Natural killer cell (primary cell): Measurements from ENCODE around the gene COL15A1. TPM values are rescaled to one million over a fixed set of nuclear protein-coding genes. Genes with fewer than 3 reads are reported as not detected.

Experiments used
- ATAC-seq, 3 donors: fragments of 150-1000 bp in 2 of 3; fragments of 200-7000 bp in 1 of 3; cut with Tn5 transposase; 1 replicate in 1 of 3; 2 replicates in 2 of 3; pipeline ENCODE4 v1.10.0; 2021; ENCODE audit warnings: mild to moderate bottlenecking in 2 of 3, moderate library complexity in 2 of 3
- DNase-seq, 2 donors: peaks; one replicate each; pipeline versions ENCODE4 v3.0.0 to v3.0.0-alpha.2; 2013 to 2021; ENCODE audit warnings: mixed read lengths in 1 of 2
- H3K27ac ChIP-seq: one replicate; pipeline ENCODE4 v1.5.1; 2013; ENCODE audit warnings: mild to moderate bottlenecking, low read length
- H3K27me3 ChIP-seq: one replicate; pipeline ENCODE4 v1.6.1; 2013; ENCODE audit warnings: low read length; ENCODE audit not compliant: control insufficient read depth, insufficient read depth
- H3K36me3 ChIP-seq: one replicate; pipeline ENCODE4 v1.6.1; 2013; ENCODE audit warnings: low read length; ENCODE audit not compliant: control insufficient read depth, insufficient read depth
- H3K4me1 ChIP-seq: one replicate; pipeline ENCODE4 v1.6.1; 2013; ENCODE audit warnings: low read length; ENCODE audit not compliant: control insufficient read depth, insufficient read depth
- H3K4me3 ChIP-seq: one replicate; pipeline ENCODE4 v1.5.1; 2013; ENCODE audit warnings: low read length
- H3K9me3 ChIP-seq: one replicate; pipeline ENCODE4 v1.6.1; 2013; ENCODE audit warnings: low read length; ENCODE audit not compliant: control insufficient read depth, insufficient read depth
- H3K27ac Mint-ChIP-seq, 2 donors: one replicate each; pipeline ENCODE4 v1.8.0; 2022; ENCODE audit warnings: mild to moderate bottlenecking in 2 of 2, mixed read lengths in 2 of 2, moderate library complexity in 1 of 2
- H3K27me3 Mint-ChIP-seq, 2 donors: one replicate each; pipeline ENCODE4 v1.8.0; 2022; ENCODE audit warnings: low read depth in 2 of 2, mixed read lengths in 2 of 2
- H3K36me3 Mint-ChIP-seq: one replicate; pipeline ENCODE4 v1.8.0; 2022; ENCODE audit warnings: mixed read lengths
- H3K4me1 Mint-ChIP-seq, 2 donors: one replicate each; pipeline ENCODE4 v1.8.0; 2022; ENCODE audit warnings: mixed read lengths in 2 of 2
- H3K4me3 Mint-ChIP-seq: one replicate; pipeline ENCODE4 v1.8.0; 2022; ENCODE audit warnings: mild to moderate bottlenecking, moderate library complexity, mixed read lengths
- H3K9me3 Mint-ChIP-seq, 2 donors: one replicate each; pipeline ENCODE4 v1.8.0; 2022; ENCODE audit warnings: mixed read lengths in 2 of 2
- WGBS: methylation state at CpG from one replicate; pipeline ENCODE4 v1.1.7; 2013; ENCODE audit warnings: missing lambda C conversion rate; ENCODE audit not compliant: insufficient coverage; 5-methylcytosine and 5-hydroxymethylcytosine counted together
- intact Hi-C: fragments of 100-400 bp; cut with micrococcal nuclease; formaldehyde crosslinking; loops from one replicate; pipeline ENCODE4 v1.14.2; 2022
- total RNA-seq, 4 donors: library from RNA; stranded (reverse); fragments of 120-200 nt in 1 of 4; gene quantifications; one replicate each; pipeline versions ENCODE4 v1.2.3 to v1.2.4, GENCODE V29; 2013 to 2022
- TF ChIP-seq, protein P1 (sequence below): fragments of 200-600 bp; IDR thresholded peaks from one replicate; pipeline ENCODE4 v1.8.0; 2022; ENCODE audit warnings: antibody characterized with exemption

COL15A1 gene
- total RNA-seq, 3 donors from 2014 or later (not counting 1 experiment from before 2014, with no cell fraction given): 0.18 to 0.82 (median 0.19) TPM

DNA sequence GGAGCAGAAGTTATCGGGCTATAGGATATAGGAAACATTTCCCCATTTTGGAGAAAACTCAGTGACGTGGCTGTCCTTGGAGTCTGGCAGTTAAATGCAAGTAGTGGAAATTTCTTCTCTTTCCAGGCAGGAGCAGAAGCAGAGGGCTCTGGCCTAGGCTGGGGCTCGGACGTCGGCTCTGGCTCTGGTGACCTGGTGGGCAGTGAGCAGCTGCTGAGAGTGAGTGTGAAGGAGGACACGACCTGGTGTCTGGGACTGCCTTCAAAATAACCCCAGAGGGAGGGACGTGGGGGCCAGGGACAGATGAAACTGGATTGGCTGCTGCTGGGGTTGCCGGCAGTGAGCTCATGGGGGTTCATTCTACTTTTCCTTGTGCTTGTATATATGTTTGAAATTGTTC lies 79.5 kb downstream of the COL15A1 start:
- Mint-ChIP-seq H3K27ac (no peak overlapping the region), H3K4me3 (no peak overlapping the region), H3K36me3 (no peaks in the 10 kb centered on the region), H3K9me3 (no peaks in the 10 kb centered on the region), H3K27me3 (peaks cover 0 to 7% of the 10 kb centered on the region in 2 donors), H3K4me1 (peaks cover 31 to 46% of the 10 kb centered on the region in 2 donors)
- H3K27me3 ChIP-seq: no peaks in the 10 kb centered on the region
- H3K4me3 ChIP-seq: no peak overlapping the region
- no peaks in the 10 kb centered on the region for H3K36me3 ChIP-seq
- H3K9me3 ChIP-seq: no peaks in the 10 kb centered on the region
- ATAC-seq (no peak), DNase-seq (no peak)
- TF ChIP-seq, protein P1, sequence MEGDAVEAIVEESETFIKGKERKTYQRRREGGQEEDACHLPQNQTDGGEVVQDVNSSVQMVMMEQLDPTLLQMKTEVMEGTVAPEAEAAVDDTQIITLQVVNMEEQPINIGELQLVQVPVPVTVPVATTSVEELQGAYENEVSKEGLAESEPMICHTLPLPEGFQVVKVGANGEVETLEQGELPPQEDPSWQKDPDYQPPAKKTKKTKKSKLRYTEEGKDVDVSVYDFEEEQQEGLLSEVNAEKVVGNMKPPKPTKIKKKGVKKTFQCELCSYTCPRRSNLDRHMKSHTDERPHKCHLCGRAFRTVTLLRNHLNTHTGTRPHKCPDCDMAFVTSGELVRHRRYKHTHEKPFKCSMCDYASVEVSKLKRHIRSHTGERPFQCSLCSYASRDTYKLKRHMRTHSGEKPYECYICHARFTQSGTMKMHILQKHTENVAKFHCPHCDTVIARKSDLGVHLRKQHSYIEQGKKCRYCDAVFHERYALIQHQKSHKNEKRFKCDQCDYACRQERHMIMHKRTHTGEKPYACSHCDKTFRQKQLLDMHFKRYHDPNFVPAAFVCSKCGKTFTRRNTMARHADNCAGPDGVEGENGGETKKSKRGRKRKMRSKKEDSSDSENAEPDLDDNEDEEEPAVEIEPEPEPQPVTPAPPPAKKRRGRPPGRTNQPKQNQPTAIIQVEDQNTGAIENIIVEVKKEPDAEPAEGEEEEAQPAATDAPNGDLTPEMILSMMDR: no peak
- 92% methylated on average over 8 of the region's 8 CpGs for WGBS
- peaks cover 6% of the 10 kb centered on the region for H3K4me1 ChIP-seq
- H3K27ac ChIP-seq: no peak overlapping the region
- intact Hi-C loops: no loop called here

DNA sequence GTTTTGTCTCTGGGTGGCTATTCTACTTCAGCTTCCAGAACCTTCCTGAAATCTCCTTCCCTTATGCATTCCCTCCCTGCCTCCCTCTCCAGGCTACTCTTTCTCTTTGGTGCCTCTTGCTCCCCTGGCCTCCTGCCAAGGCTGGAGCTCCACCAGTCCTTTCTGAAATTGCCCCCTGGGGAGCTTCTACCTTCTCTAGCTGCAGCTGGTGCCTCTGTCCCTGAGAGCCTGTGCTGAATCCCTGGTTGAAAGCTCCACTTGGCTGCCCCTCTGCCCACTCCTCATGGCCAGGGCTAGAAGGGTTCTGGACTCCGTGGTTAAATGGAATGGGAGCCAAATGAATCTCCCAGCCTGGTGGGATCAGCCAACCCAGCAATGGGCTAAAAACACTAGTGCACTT lies 80.1 kb downstream of the COL15A1 start:
- Histone ChIP-seq H3K4me3 (no peak overlapping the region), H3K4me1 (peaks cover 5% of the 10 kb centered on the region), H3K36me3 (no peaks in the 10 kb centered on the region), H3K9me3 (no peaks in the 10 kb centered on the region), H3K27ac (no peak overlapping the region), H3K27me3 (no peaks in the 10 kb centered on the region)
- Mint-ChIP-seq H3K4me1 (peaks cover 25 to 40% of the 10 kb centered on the region in 2 donors), H3K27me3 (peaks cover 0 to 7% of the 10 kb centered on the region in 2 donors), H3K9me3 (no peaks in the 10 kb centered on the region), H3K27ac (no peak overlapping the region), H3K4me3 (no peak overlapping the region), H3K36me3 (no peaks in the 10 kb centered on the region)
- intact Hi-C loops: no loop called here
- no peak for ATAC-seq
- 74% methylated on average over 1 of the region's 1 CpG for WGBS
- TF ChIP-seq, protein P1: no peak
- DNase-seq: no peak

DNA sequence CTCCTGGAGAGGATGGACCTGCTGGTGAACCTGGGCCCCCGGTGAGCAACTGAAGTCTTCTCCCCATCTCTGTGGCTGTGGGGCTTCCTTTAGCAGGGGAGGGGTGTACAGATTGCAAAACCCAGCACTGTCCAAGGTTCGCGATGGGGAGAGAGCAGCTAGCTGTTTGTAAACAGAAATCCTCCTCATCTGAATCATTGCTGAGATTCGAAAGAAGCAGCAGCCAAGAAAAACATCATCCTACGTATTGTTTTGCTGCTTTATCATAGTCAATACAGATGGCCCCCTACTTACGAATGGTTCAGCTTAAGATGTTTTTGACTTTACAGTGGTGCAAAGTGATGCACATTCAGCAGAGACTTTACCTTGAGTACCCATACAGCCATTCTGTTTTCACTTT lies 81.3 kb downstream of the COL15A1 start:
- Histone ChIP-seq H3K4me1 (no peaks in the 10 kb centered on the region), H3K27ac (no peak overlapping the region), H3K4me3 (no peak overlapping the region), H3K36me3 (no peaks in the 10 kb centered on the region), H3K27me3 (no peaks in the 10 kb centered on the region), H3K9me3 (no peaks in the 10 kb centered on the region)
- intact Hi-C loops: no loop called here
- Mint-ChIP-seq H3K27ac (no peak overlapping the region), H3K4me3 (no peak overlapping the region), H3K4me1 (peaks cover 19 to 32% of the 10 kb centered on the region in 2 donors), H3K9me3 (no peaks in the 10 kb centered on the region), H3K27me3 (peaks cover 0 to 7% of the 10 kb centered on the region in 2 donors), H3K36me3 (no peaks in the 10 kb centered on the region)
- TF ChIP-seq, protein P1: no peak
- WGBS: 97% methylated on average over 6 of the region's 6 CpGs
- no peak for ATAC-seq
- no peak for DNase-seq

DNA sequence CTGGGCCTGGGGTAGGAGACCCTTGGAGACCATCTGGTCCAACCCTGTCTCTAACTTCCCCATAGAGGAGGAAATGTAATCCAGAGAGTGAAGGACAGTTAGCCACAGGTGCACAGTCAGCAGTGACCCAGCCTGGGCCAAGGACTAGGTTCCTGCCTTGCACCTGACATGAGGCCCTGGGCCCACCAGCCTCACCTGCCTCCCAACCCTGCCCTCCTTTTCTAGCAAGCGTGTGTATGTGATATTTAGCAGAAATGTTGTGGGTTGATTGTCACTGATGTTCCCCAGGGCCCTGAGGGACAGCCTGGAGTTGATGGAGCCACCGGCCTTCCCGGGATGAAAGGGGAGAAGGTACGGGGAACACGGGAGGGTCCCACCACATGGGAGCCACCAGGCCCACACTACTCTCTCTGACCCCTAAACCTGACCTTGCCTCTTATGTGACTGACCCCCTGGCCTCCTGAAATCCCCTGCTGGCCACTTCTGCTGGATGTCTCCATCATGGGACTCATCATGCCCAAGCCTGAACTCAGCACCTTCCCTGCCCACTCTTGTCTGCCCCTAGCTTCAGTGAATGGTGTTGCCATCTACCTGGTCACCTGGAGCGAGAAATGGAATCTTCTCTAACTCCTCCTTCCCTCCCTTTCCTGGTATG lies 82.0 kb downstream of the COL15A1 start:
- WGBS: over 99% methylated on average over 6 of the region's 6 CpGs
- Mint-ChIP-seq H3K27ac (no peak overlapping the region), H3K27me3 (peaks cover 0 to 7% of the 10 kb centered on the region in 2 donors), H3K4me1 (peaks cover 17 to 36% of the 10 kb centered on the region in 2 donors), H3K9me3 (no peaks in the 10 kb centered on the region), H3K36me3 (no peaks in the 10 kb centered on the region), H3K4me3 (no peak overlapping the region)
- intact Hi-C loops: no loop called here
- H3K36me3 ChIP-seq: no peaks in the 10 kb centered on the region
- no peak overlapping the region for H3K27ac ChIP-seq
- H3K9me3 ChIP-seq: no peaks in the 10 kb centered on the region
- no peaks in the 10 kb centered on the region for H3K27me3 ChIP-seq
- H3K4me3 ChIP-seq: no peak overlapping the region
- no peaks in the 10 kb centered on the region for H3K4me1 ChIP-seq
- TF ChIP-seq, protein P1: no peak
- no peak for DNase-seq
- ATAC-seq: no peak
